GM18519 (cell line): ENCODE results near the gene PUDP.
"Not testable (repeated sequence)": the region's sequence is repeated elsewhere in the genome, so short reads cannot be mapped to it uniquely, and the experiment has no call there.

Experiments
- ATAC-seq: cut with Tn5 transposase; IDR thresholded peaks from one replicate; pipeline ENCODE4 v1.9.1; 2021; ENCODE audit warnings: mild to moderate bottlenecking, moderate library complexity; ENCODE audit not compliant: unreplicated experiment, low FRiP score

PUDP gene

GRCh38 chrX:7110821-7111276, 37.1 kb downstream of the PUDP start:
- peak; percentile 41 for ATAC-seq

DNA sequence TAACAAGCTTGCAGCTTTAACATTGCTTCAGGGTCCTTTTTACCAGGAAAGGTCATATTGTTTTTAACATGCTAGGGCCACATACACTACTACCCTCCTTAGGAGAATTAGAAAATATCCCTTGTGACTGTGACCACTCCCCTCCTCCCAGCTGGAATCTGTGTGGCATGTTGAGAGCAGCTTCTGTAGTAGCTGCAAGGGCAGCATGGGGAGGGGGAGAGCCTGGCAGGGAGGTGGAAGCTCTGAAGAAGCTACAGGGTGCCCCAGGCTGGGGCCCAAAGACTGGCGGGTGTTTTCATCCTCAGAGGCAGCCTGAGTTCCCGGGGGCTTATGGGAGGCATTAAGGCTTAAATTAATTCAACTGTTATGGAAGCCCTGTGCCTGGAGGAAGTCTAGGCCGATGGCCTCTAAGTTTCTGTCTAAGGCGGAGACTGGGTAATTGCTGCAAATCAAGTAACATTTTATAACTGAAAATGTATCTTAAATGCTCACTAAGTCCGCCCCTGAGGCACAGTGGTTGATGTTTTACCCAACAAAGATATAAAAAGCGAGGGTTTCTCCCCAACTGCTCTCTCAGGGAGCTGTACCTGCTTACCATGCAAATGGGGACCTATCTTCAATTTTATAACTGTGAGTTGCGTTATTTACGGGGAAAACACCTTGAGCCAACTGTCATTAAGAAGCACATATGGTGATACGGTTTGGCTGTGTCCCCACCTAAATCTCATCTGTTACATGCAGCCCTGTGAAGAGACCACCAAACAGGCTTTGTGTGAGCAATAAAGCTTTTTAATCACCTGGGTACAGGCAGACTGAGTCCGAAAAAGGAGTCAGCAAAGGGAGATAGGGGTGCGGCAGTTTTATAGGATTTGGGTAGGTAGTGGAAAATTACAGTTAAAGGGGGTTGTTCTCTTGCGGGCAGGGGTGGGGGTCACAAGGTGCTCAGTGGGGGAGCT, 37.8 kb downstream of the PUDP start:
- ATAC-seq: no peak

GRCh38 chrX:7109049-7109531, 38.9 kb downstream of the PUDP start:
- no peak for ATAC-seq

GRCh38 chrX:7108030-7108429, 39.9 kb downstream of the PUDP start:
- ATAC-seq: no peak

- ATAC-seq: no peak
These were observed 41.3 kb downstream of the PUDP start for GRCh38 chrX:7106649-7107048.

DNA sequence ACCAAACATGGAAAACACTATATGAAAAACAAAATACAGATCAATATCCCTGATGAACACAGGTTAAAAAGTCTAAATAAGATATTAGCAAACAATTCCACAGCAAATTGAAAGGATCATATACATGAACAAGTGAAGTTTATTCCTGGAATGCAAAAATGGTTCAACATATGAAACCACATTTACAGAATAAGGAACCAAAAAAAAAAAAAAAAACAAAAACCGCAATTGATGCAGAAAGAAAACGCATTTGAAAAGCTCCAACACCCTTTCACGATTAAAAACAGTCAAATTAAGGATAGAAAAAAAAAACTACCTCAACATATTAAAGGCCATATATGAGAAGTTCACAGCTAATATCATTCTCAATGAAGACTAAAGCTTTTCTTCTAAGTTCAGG, 45.8 kb downstream of the PUDP start:
- ATAC-seq: no peak

- no peak for ATAC-seq
These were observed 47.9 kb downstream of the PUDP start for GRCh38 chrX:7100022-7100421.

- not testable (repeated sequence) for ATAC-seq
These were observed 52.3 kb downstream of the PUDP start for GRCh38 chrX:7095657-7096056.

GRCh38 chrX:7093305-7093704, 54.6 kb downstream of the PUDP start:
- ATAC-seq: no peak

GRCh38 chrX:7092543-7092942, 55.4 kb downstream of the PUDP start:
- no peak for ATAC-seq

GRCh38 chrX:7091923-7092322, 56.0 kb downstream of the PUDP start:
- no peak for ATAC-seq

DNA sequence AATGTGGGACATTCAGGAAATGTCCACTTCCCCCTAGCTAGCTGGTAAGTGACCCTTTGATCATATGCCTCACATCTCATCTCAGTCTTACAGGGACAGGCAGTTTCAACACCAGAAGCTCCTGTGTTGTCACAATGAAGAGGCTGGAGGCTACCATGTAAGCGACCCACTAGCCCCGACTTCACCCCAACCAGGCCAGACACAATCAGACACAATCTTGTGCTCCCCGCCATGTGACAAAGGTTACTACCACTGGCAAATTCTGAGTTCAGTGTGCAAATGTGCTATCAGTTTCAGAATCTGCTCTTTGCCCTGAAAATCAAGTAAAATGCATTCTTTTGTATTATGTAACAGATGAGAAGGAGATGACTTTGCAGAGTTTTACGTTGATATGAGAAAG, 57.3 kb downstream of the PUDP start:
- ATAC-seq: no peak

- no peak for ATAC-seq
These were observed 58.9 kb downstream of the PUDP start for GRCh38 chrX:7088968-7089615.

- no peak for ATAC-seq
These were observed 61.6 kb downstream of the PUDP start for GRCh38 chrX:7086384-7086783.

DNA sequence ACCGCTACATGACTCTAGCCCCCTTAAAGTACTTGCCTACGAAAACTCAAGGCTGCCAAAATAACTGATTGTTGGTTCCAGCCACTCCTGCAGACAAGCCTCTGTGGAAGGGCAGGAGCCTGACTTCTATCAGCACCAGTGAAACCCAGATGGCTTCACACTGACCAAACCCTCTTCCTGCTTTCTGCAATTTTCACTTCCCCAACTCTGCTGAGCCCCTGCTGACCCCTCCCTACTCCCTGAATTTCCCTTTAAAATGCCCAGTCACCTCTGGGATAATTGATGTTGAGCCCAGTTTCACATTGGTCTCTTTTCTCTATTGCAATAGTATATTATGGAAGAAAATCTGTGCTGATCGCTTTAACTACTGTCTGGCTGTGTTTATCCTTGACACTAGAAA, 62.1 kb downstream of the PUDP start:
- no peak for ATAC-seq

DNA sequence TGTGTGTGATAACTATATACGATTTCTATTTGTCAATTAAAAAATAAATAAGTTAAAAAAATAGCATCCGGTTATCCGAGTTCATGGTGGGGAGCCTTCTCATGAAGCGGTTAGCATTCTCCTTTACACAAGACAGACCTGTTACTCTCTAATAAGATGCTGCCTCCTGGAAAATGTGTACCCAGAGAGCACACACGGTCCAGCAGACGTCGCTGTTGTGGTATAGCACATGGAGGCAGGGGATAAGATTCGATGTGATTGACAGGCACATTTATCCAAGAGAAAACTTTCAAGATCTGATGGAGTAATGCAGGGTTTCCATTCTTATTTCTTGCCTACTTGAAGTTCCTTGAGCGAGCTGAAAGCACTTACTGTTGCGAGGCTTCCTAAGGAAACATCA, 63.1 kb downstream of the PUDP start:
- ATAC-seq: no peak

GRCh38 chrX:7083468-7084396, 64.2 kb downstream of the PUDP start:
- ATAC-seq: peak; percentile 96

DNA sequence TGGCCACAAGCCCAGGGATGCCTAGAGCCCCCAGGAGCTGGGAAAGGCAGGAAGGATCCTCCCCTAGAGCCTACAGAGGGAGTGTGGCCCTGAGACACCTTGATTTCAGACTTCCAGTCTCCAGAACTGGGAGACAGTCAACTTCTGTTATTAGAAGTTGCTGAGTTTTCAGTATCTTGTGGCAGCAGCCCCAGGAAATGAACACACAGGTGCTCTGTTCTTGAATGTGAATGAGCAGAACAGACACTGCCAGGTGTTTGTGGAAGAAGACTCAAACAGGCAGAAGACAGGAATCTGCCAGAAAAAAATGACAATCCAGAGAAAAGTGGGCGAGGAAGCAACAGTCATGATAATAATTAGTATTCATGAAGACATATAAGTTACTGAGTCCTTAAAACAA, 64.9 kb downstream of the PUDP start:
- no peak for ATAC-seq

DNA sequence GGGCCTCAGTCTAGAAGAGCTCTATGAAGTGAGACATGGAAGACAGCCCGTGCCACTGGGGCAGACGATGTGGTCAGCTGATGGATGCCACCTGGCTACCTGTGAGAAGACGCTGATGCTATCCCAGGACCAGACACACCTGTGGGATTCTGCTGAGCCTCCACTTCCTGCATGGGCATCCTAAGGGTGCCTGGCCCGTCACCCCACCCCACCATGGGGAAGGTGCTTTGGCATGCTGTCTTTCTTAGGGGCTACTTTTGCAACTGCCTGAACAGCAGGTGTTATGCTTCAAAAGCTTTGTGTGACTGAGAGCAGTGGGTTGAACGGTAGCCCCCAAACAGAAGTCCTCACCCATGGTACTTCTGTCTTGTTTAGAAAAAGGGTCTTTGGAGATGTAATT, 65.4 kb downstream of the PUDP start:
- no peak for ATAC-seq
